ENCODE data around the gene HECW1.

The HECW1 gene

DNA sequence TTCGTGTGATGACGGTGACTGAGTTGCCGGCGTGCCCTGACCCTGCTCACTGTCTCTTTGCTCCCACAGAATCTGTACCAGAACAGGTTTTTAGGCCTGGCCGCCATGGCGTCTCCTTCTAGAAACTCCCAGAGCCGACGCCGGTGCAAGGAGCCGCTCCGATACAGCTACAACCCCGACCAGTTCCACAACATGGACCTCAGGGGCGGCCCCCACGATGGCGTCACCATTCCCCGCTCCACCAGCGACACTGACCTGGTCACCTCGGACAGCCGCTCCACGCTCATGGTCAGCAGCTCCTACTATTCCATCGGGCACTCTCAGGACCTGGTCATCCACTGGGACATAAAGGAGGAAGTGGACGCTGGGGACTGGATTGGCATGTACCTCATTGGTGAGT is 199.2 kb downstream of the HECW1 start:
- no peak overlapping the region for H3K27ac ChIP-seq (ENCODE audit: extremely low read depth, low read depth, low read length)
- H3K9me3 ChIP-seq (ENCODE audit: control insufficient read depth, insufficient read depth, low read depth, low read length) = no peaks in the 10 kb centered on the region
- POLR2A ChIA-PET = no interaction called here
- H3K4me3 ChIP-seq (ENCODE audit: low read depth, low read length) = no peak overlapping the region
- no peaks in the 10 kb centered on the region for H3K4me1 ChIP-seq (ENCODE audit: control insufficient read depth, insufficient read depth, low read length)
- CTCF ChIA-PET = no interaction called here
- TF ChIP-seq ZNF341 (tag by site-specific recombination; IDR thresholded peaks at IDR 0.05; ENCODE audit: low read depth) = no peak
- no peak for TF ChIP-seq ZSCAN4 (tag by site-specific recombination; IDR thresholded peaks at IDR 0.05)
- TF ChIP-seq ZNF248 (tag by site-specific recombination; IDR thresholded peaks at IDR 0.05) = no peak
- TF ChIP-seq ZNF473 (tag by site-specific recombination; IDR thresholded peaks at IDR 0.05) = no peak
- TF ChIP-seq BCL11B (tag by site-specific recombination; IDR thresholded peaks at IDR 0.05; ENCODE audit: low read depth) = no peak
- TF ChIP-seq ZNF266 (tag by site-specific recombination; IDR thresholded peaks at IDR 0.05; ENCODE audit: low read depth) = no peak
- no peak for TF ChIP-seq MZF1 (tag by site-specific recombination; IDR thresholded peaks at IDR 0.05; ENCODE audit: borderline replicate concordance)
- no peak for TF ChIP-seq ZBTB8A (tag by site-specific recombination; IDR thresholded peaks at IDR 0.05)
- no peak for TF ChIP-seq FEZF1 (tag by site-specific recombination; IDR thresholded peaks at IDR 0.05)
- no peak for TF ChIP-seq ZNF426 (tag by site-specific recombination; IDR thresholded peaks at IDR 0.05)
- TF ChIP-seq PRDM6 (tag by site-specific recombination; IDR thresholded peaks at IDR 0.05) = no peak
- no peak for TF ChIP-seq ZNF623 (tag by site-specific recombination; IDR thresholded peaks at IDR 0.05)
- TF ChIP-seq ZNF362 (tag by site-specific recombination; IDR thresholded peaks at IDR 0.05) = no peak
- no peak for TF ChIP-seq TCF7L2 (IDR thresholded peaks at IDR 0.05; ENCODE audit: borderline replicate concordance, low read depth, low read length)
- no peak for TF ChIP-seq ZNF211 (tag by site-specific recombination; IDR thresholded peaks at IDR 0.05; ENCODE audit: low read depth)
- no peak for TF ChIP-seq ZNF639 (tag by site-specific recombination; IDR thresholded peaks at IDR 0.05)
- TF ChIP-seq SCRT2 (tag by site-specific recombination; IDR thresholded peaks at IDR 0.05) = no peak
- TF ChIP-seq, protein P1, sequence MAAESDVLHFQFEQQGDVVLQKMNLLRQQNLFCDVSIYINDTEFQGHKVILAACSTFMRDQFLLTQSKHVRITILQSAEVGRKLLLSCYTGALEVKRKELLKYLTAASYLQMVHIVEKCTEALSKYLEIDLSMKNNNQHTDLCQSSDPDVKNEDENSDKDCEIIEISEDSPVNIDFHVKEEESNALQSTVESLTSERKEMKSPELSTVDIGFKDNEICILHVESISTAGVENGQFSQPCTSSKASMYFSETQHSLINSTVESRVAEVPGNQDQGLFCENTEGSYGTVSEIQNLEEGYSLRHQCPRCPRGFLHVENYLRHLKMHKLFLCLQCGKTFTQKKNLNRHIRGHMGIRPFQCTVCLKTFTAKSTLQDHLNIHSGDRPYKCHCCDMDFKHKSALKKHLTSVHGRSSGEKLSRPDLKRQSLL (tag by site-specific recombination; IDR thresholded peaks at IDR 0.05) = no peak
- no peak for TF ChIP-seq GFI1B (tag by site-specific recombination; IDR thresholded peaks at IDR 0.05)
- no peaks in the 10 kb centered on the region for H3K36me3 ChIP-seq (ENCODE audit: control insufficient read depth in 2 of 2, insufficient read depth in 1 of 2, low read length in 2 of 2)
